WTC11 (cell line): ENCODE data around the gene DYNC1I1. TPM values are rescaled to one million over a fixed set of nuclear protein-coding genes. Genes with fewer than 3 reads are reported as not detected.

Experiments used
- ATAC-seq: fragments of 200-7000 bp; cut with Tn5 transposase; 2 replicates; pipeline ENCODE4 v1.10.0; 2021; ENCODE audit warnings: mild to moderate bottlenecking, moderate library complexity
- CTCF ChIA-PET: fragments of 300-600 bp; sonication (Branson Sonifier 250); formaldehyde crosslinking; loops from one replicate; lab custom pipeline; 2021; ENCODE audit warnings: antibody characterized with exemption; lab: Charles Lee
- POLR2A ChIA-PET: fragments of 350-600 bp; sonication (Branson Sonifier 250); formaldehyde crosslinking; loops from one replicate; lab custom pipeline; 2021; ENCODE audit warnings: antibody characterized with exemption; lab: Charles Lee
- DNase-seq: peaks from one replicate; pipeline ENCODE4 v3.0.0; 2021; ENCODE audit warnings: low spot score
- H3K27ac Mint-ChIP-seq: 2 replicates; pipeline ENCODE4 v1.8.0; 2021; ENCODE audit warnings: mixed read lengths
- H3K27me3 Mint-ChIP-seq: 2 replicates; pipeline ENCODE4 v1.8.0; 2021; ENCODE audit warnings: low read depth, mild to moderate bottlenecking, moderate library complexity, mixed read lengths
- H3K36me3 Mint-ChIP-seq: 2 replicates; pipeline ENCODE4 v1.8.0; 2021; ENCODE audit warnings: mixed read lengths
- H3K4me1 Mint-ChIP-seq: 2 replicates; pipeline ENCODE4 v1.8.0; 2022; ENCODE audit warnings: mixed read lengths
- H3K4me3 Mint-ChIP-seq: 2 replicates; pipeline ENCODE4 v1.8.0; 2021; ENCODE audit warnings: mild to moderate bottlenecking, moderate library complexity, mixed read lengths
- H3K9me3 Mint-ChIP-seq: 2 replicates; pipeline ENCODE4 v1.8.0; 2021; ENCODE audit warnings: mixed read lengths
- AR ChIP-seq: fragments of 250-450 bp; sonication (Bioruptor Pico); IDR thresholded peaks from 2 replicates; pipeline ENCODE4 v1.9.0; 2021; ENCODE audit warnings: mild to moderate bottlenecking
- ATF1 ChIP-seq: sonication (generic); formaldehyde crosslinking; IDR thresholded peaks from 2 replicates; pipeline ENCODE4 v1.8.1; 2023; ENCODE audit warnings: mild to moderate bottlenecking, moderate library complexity, missing genetic modification reagents
- ATF2 ChIP-seq: sonication (generic); formaldehyde crosslinking; IDR thresholded peaks from 2 replicates; pipeline ENCODE4 v1.8.1; 2022; ENCODE audit warnings: low read depth, missing genetic modification reagents, borderline replicate concordance
- CREB1 ChIP-seq: sonication (generic); formaldehyde crosslinking; IDR thresholded peaks from 2 replicates; pipeline ENCODE4 v1.8.0; 2023; ENCODE audit warnings: mild to moderate bottlenecking, missing genetic modification reagents
- CREM ChIP-seq: sonication (generic); formaldehyde crosslinking; IDR thresholded peaks from 2 replicates; pipeline ENCODE4 v1.8.1; 2022; ENCODE audit warnings: mild to moderate bottlenecking, missing genetic modification reagents, moderate library complexity
- E2F1 ChIP-seq: sonication (generic); formaldehyde crosslinking; IDR thresholded peaks from 2 replicates; pipeline ENCODE4 v1.8.0; 2022; ENCODE audit warnings: mild to moderate bottlenecking, missing genetic modification reagents
- E2F5 ChIP-seq: sonication (generic); formaldehyde crosslinking; IDR thresholded peaks from 2 replicates; pipeline ENCODE4 v1.8.1; 2022; ENCODE audit warnings: mild to moderate bottlenecking, moderate library complexity, missing genetic modification reagents
- EMX1 ChIP-seq: fragments of 250-450 bp; sonication (Bioruptor Pico); IDR thresholded peaks from 2 replicates; pipeline ENCODE4 v1.8.0; 2021; ENCODE audit warnings: mild to moderate bottlenecking
- ETV6 ChIP-seq: sonication (generic); formaldehyde crosslinking; IDR thresholded peaks from 2 replicates; pipeline ENCODE4 v1.8.1; 2022; ENCODE audit warnings: mild to moderate bottlenecking, missing genetic modification reagents
- MLX ChIP-seq: sonication (generic); formaldehyde crosslinking; IDR thresholded peaks from 2 replicates; pipeline ENCODE4 v1.8.1; 2023; ENCODE audit warnings: mild to moderate bottlenecking, missing genetic modification reagents, moderate library complexity
- NR2C2 ChIP-seq: sonication (generic); formaldehyde crosslinking; IDR thresholded peaks from 2 replicates; pipeline ENCODE4 v1.8.0; 2022; ENCODE audit warnings: mild to moderate bottlenecking, missing genetic modification reagents
- SMAD3 ChIP-seq: sonication (generic); formaldehyde crosslinking; IDR thresholded peaks from 2 replicates; pipeline ENCODE4 v1.8.0; 2022; ENCODE audit warnings: missing genetic modification reagents, mild to moderate bottlenecking, borderline replicate concordance
- SOX15 ChIP-seq: fragments of 250-450 bp; sonication (Bioruptor Pico); IDR thresholded peaks from 2 replicates; pipeline ENCODE4 v1.9.0; 2021; ENCODE audit warnings: mild to moderate bottlenecking
- STAT6 ChIP-seq: sonication (generic); formaldehyde crosslinking; conservative IDR thresholded peaks from 2 replicates; pipeline ENCODE4 v1.8.1; 2023; ENCODE audit warnings: mild to moderate bottlenecking, low read depth, missing genetic modification reagents, moderate library complexity
- TCF7 ChIP-seq: sonication (generic); formaldehyde crosslinking; IDR thresholded peaks from 2 replicates; pipeline ENCODE4 v1.8.0; 2022; ENCODE audit warnings: mild to moderate bottlenecking, low read depth, missing genetic modification reagents, moderate library complexity
- TEAD1 ChIP-seq: sonication (generic); formaldehyde crosslinking; IDR thresholded peaks from 2 replicates; pipeline ENCODE4 v1.8.0; 2022; ENCODE audit warnings: mild to moderate bottlenecking, missing genetic modification reagents
- TP53 ChIP-seq: sonication (generic); formaldehyde crosslinking; IDR thresholded peaks from 2 replicates; pipeline ENCODE4 v1.8.1; 2023; ENCODE audit warnings: mild to moderate bottlenecking, missing genetic modification reagents
- ZNF263 ChIP-seq: sonication (generic); formaldehyde crosslinking; IDR thresholded peaks from 2 replicates; pipeline ENCODE4 v1.8.1; 2022; ENCODE audit warnings: low read depth, mild to moderate bottlenecking, moderate library complexity, missing genetic modification reagents
- ZNF281 ChIP-seq: sonication (generic); formaldehyde crosslinking; IDR thresholded peaks from 2 replicates; pipeline ENCODE4 v1.8.0; 2023; ENCODE audit warnings: mild to moderate bottlenecking, missing genetic modification reagents
- ZNF317 ChIP-seq: sonication (generic); formaldehyde crosslinking; IDR thresholded peaks from 2 replicates; pipeline ENCODE4 v1.8.1; 2023; ENCODE audit warnings: low read depth, mild to moderate bottlenecking, moderate library complexity, missing genetic modification reagents, borderline replicate concordance
- total RNA-seq: library from RNA; stranded (reverse); gene quantifications from 3 replicates; pipeline ENCODE4 v1.2.3, GENCODE V29; 2021

DYNC1I1 gene
- total RNA-seq, 1 experiment from 2014 or later = 2.8 TPM

- TF ChIP-seq AR (CRISPR knock-in tag) (no peak), CREB1 (CRISPR knock-in tag) (no peak), ZNF281 (CRISPR knock-in tag) (no peak), ETV6 (CRISPR knock-in tag) (no peak), CREM (CRISPR knock-in tag) (no peak), SMAD3 (CRISPR knock-in tag) (no peak)
Observed at GRCh38 chr7:96067321-96067720, 295.0 kb downstream of the DYNC1I1 start (continued).

- Mint-ChIP-seq H3K4me1 (peaks cover 13% of the 10 kb centered on the region), H3K9me3 (no peaks in the 10 kb centered on the region), H3K27ac (no peak overlapping the region), H3K27me3 (no peaks in the 10 kb centered on the region), H3K4me3 (no peak overlapping the region), H3K36me3 (no peaks in the 10 kb centered on the region)
- DNase-seq = no peak
- CTCF ChIA-PET = interaction anchor here (1.4 kb wide), 1 partner anchor 958 kb away, joined by 3 read pairs; no protein-coding TSS in a partner anchor
- TF ChIP-seq TEAD1 = no peak
- no peak for TF ChIP-seq MLX (CRISPR knock-in tag)
- TF ChIP-seq NR2C2 (CRISPR knock-in tag) = no peak
- TF ChIP-seq ZNF263 (CRISPR knock-in tag) = no peak
- TF ChIP-seq STAT6 (CRISPR knock-in tag) = no peak
- TF ChIP-seq ATF2 (CRISPR knock-in tag) = no peak
- no peak for TF ChIP-seq ZNF317
- no peak for TF ChIP-seq E2F1 (CRISPR knock-in tag)
- no peak for TF ChIP-seq E2F5 (CRISPR knock-in tag)
- no peak for TF ChIP-seq TP53 (CRISPR knock-in tag)
- TF ChIP-seq SOX15 (CRISPR knock-in tag) = no peak
- TF ChIP-seq TCF7 = no peak
- no peak for TF ChIP-seq EMX1 (CRISPR knock-in tag)
- TF ChIP-seq ATF1 = no peak
- ATAC-seq = no peak
- POLR2A ChIA-PET = no interaction called here
Observed at GRCh38 chr7:96069401-96069800, 297.0 kb downstream of the DYNC1I1 start.
